CD4-positive, alpha-beta memory T cell (primary cell): ENCODE results near the gene LIPT2. TPM values are rescaled to one million over a fixed set of nuclear protein-coding genes. Genes with fewer than 3 reads are reported as not detected.
"Not testable (repeated sequence)": the region's sequence is repeated elsewhere in the genome, so short reads cannot be mapped to it uniquely, and the experiment has no call there.

Source experiments
- CTCF ChIA-PET: fragments of 350-600 bp; sonication (Branson Sonifier 250); formaldehyde crosslinking; loops from one replicate; lab custom pipeline; 2021; ENCODE audit warnings: inconsistent platforms; ENCODE audit not compliant: partially characterized antibody; lab: Charles Lee
- POLR2A ChIA-PET: fragments of 350-600 bp; sonication (Branson Sonifier 250); formaldehyde crosslinking; loops from one replicate; lab custom pipeline; 2021; ENCODE audit not compliant: partially characterized antibody; lab: Charles Lee
- DNase-seq, 5 donors: peaks; one replicate each; pipeline versions ENCODE4 v3.0.0 to v3.0.0-alpha.2; 2020 to 2022; ENCODE audit warnings: mixed read lengths in 1 of 5
- H3K27ac ChIP-seq: one replicate; pipeline ENCODE4 v1.7.0; 2013; ENCODE audit warnings: low read depth, low read length
- H3K27me3 ChIP-seq: 2 replicates; pipeline ENCODE4 v1.7.0; 2013; ENCODE audit warnings: mild to moderate bottlenecking, low read length, moderate library complexity; ENCODE audit not compliant: insufficient read depth
- H3K36me3 ChIP-seq: 2 replicates; pipeline ENCODE4 v1.7.0; 2013; ENCODE audit warnings: mild to moderate bottlenecking, low read length, moderate library complexity; ENCODE audit not compliant: insufficient read depth
- H3K4me1 ChIP-seq: 2 replicates; pipeline ENCODE4 v1.7.0; 2013; ENCODE audit warnings: mild to moderate bottlenecking, low read length, moderate library complexity; ENCODE audit not compliant: insufficient read depth
- H3K4me3 ChIP-seq, 2 donors: one replicate each; pipeline ENCODE4 v1.7.0; 2013; ENCODE audit warnings: low read length in 2 of 2, mild to moderate bottlenecking in 1 of 2
- H3K9me3 ChIP-seq, 2 donors: one replicate each; pipeline ENCODE4 v1.7.0; 2013; ENCODE audit warnings: low read length in 2 of 2, control low read depth in 1 of 2; ENCODE audit not compliant: control insufficient read depth in 1 of 2
- H3K27ac Mint-ChIP-seq, 7 donors: one replicate each; pipeline ENCODE4 v1.8.0; 2020 to 2021; ENCODE audit warnings: mixed read lengths in 7 of 7, mild to moderate bottlenecking in 6 of 7, inconsistent platforms in 3 of 7, moderate library complexity in 3 of 7
- H3K27me3 Mint-ChIP-seq, 2 donors: one replicate each; pipeline ENCODE4 v1.8.0; 2020 to 2021; ENCODE audit warnings: mixed read lengths in 2 of 2
- H3K36me3 Mint-ChIP-seq, 2 donors: one replicate each; pipeline ENCODE4 v1.8.0; 2020 to 2021; ENCODE audit warnings: mixed read lengths in 2 of 2, inconsistent platforms in 1 of 2, mild to moderate bottlenecking in 1 of 2
- H3K4me1 Mint-ChIP-seq, 4 donors: one replicate each; pipeline ENCODE4 v1.8.0; 2020 to 2021; ENCODE audit warnings: mixed read lengths in 4 of 4, mild to moderate bottlenecking in 1 of 4
- H3K4me3 Mint-ChIP-seq, 8 donors: one replicate each; pipeline ENCODE4 v1.8.0; 2020 to 2021; ENCODE audit warnings: mixed read lengths in 8 of 8, mild to moderate bottlenecking in 7 of 8, moderate library complexity in 6 of 8, inconsistent platforms in 3 of 8
- H3K9me3 Mint-ChIP-seq, 8 donors: one replicate each; pipeline ENCODE4 v1.8.0; 2020 to 2021; ENCODE audit warnings: mixed read lengths in 8 of 8, mild to moderate bottlenecking in 5 of 8, inconsistent platforms in 3 of 8, moderate library complexity in 1 of 8
- intact Hi-C: fragments of 100-400 bp; cut with micrococcal nuclease; formaldehyde crosslinking; loops from one replicate; pipeline ENCODE4 v1.15.1; 2023
- polyA plus RNA-seq, 2 donors: library from polyadenylated mRNA; unstranded; fragments of 300-500 nt; fragmentation: Illumina TruSeq; gene quantifications; one replicate each; pipeline ENCODE4 v1.2.3, GENCODE V29; 2021
- total RNA-seq, 2 experiments: library from RNA; stranded (reverse); gene quantifications; one replicate each; pipeline ENCODE4 v1.2.3, GENCODE V29; 2021

LIPT2 gene
- 10 to 100 TPM in 1 of 2 experiments, 1 to 10 TPM in 1; 8.0 to 15.5 TPM for total RNA-seq
- polyA plus RNA-seq: 10 to 100 TPM in 1 of 2 donors, 1 to 10 TPM in 1; 9.6 to 19.6 TPM

- Histone ChIP-seq H3K27ac (peak within 1 kb of the TSS; percentile 94), H3K4me1 (peaks cover 12% of the 10 kb centered on the region), H3K4me3 (peak within 1 kb of the TSS; percentile 39 to 84), H3K9me3 (no peaks in the 10 kb centered on the region), H3K27me3 (no peaks in the 10 kb centered on the region), H3K36me3 (no peaks in the 10 kb centered on the region)
- no peaks in the 10 kb centered on the region for H3K9me3 Mint-ChIP-seq
- H3K4me3 Mint-ChIP-seq: peak within 1 kb of the TSS; percentile 87 to 93 (median 88)
- peak; percentile 95 to 98 (median 97) for DNase-seq
- no peaks in the 10 kb centered on the region for H3K27me3 Mint-ChIP-seq
- H3K4me1 Mint-ChIP-seq: peaks cover 9 to 32% (median 20%) of the 10 kb centered on the region in 4 donors
- H3K36me3 Mint-ChIP-seq: peaks cover 2 to 13% of the 10 kb centered on the region in 2 donors
- ChIA-PET CTCF (interaction anchor here (0.9 to 2.1 kb wide), 8 partner anchors 9 to 247 kb away, joined by 3 to 9 read pairs (median 4); partner anchors contain the start of genes PGM2L1 and POLD3), POLR2A (interaction anchor here (0.6 to 2.5 kb wide), 26 partner anchors 9 to 1400 kb away, joined by 3 to 48 read pairs (median 4); partner anchors contain the start of genes C2CD3, FAM168A, PGM2L1 and POLD3)
- intact Hi-C loops: loop anchor here (1.0 to 5.0 kb wide), 7 partner anchors 95 to 1701 kb away; partner anchors contain the start of genes C2CD3, COA4, FCHSD2 and PAAF1
- H3K27ac Mint-ChIP-seq: peak within 1 kb of the TSS; percentile 73 to 96 (median 93)
Measured at GRCh38 chr11:74492974-74493790, at the start of gene LIPT2. LIPT2 (minus strand) TSS chr11:74493724; CDS start chr11:74493703, 21 bp downstream.

- Mint-ChIP-seq H3K4me3 (no peak overlapping the region), H3K27me3 (peaks cover 2 to 4% of the 10 kb centered on the region in 2 donors), H3K9me3 (peaks cover 0 to 52% (median 25%) of the 10 kb centered on the region in 8 donors), H3K4me1 (no peaks in the 10 kb centered on the region), H3K27ac (no peak overlapping the region), H3K36me3 (peaks cover 0 to 15% of the 10 kb centered on the region in 2 donors)
- H3K9me3 ChIP-seq: peaks cover 0 to 9% of the 10 kb centered on the region in 2 donors
- H3K36me3 ChIP-seq: no peaks in the 10 kb centered on the region
- H3K27ac ChIP-seq: no peak overlapping the region
- no peaks in the 10 kb centered on the region for H3K27me3 ChIP-seq
- intact Hi-C loops: no loop called here
- no peaks in the 10 kb centered on the region for H3K4me1 ChIP-seq
- ChIA-PET CTCF (no interaction called here), POLR2A (no interaction called here)
- DNase-seq: no peak
- H3K4me3 ChIP-seq: no peak overlapping the region
Measured at GRCh38 chr11:74541466-74541865, 47.9 kb upstream of the LIPT2 start.

DNA sequence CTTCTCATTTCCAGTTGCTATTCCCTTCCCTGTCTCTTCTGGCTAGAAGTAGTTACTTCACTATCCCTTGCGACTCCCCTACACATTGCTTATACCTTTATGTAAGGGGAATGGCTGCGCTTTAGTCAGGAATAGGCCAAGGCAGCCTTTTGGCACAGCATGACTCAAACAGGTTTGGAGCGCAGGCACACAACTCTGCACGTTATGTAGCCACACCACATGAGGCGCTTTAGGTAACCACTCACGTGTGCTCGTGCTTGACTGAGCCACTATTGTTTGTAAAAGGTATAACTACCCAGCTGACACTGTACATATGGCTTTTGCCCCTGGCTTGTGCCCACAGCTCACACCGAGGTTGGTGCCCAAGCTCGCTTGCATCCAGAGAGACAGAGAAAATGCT, 46.7 kb upstream of the LIPT2 start:
- no peaks in the 10 kb centered on the region for H3K27me3 ChIP-seq
- H3K27ac ChIP-seq: no peak overlapping the region
- Mint-ChIP-seq H3K4me1 (no peaks in the 10 kb centered on the region), H3K27ac (no peak overlapping the region), H3K27me3 (peaks cover 2% of the 10 kb centered on the region in 2 donors), H3K9me3 (peaks cover 0 to 52% (median 24%) of the 10 kb centered on the region in 8 donors), H3K36me3 (peaks cover 0 to 15% of the 10 kb centered on the region in 2 donors), H3K4me3 (no peak overlapping the region)
- intact Hi-C loops: no loop called here
- H3K9me3 ChIP-seq: peaks cover 0 to 9% of the 10 kb centered on the region in 2 donors
- H3K4me1 ChIP-seq: no peaks in the 10 kb centered on the region
- no peaks in the 10 kb centered on the region for H3K36me3 ChIP-seq
- ChIA-PET POLR2A (no interaction called here), CTCF (no interaction called here)
- no peak for DNase-seq
- H3K4me3 ChIP-seq: no peak overlapping the region

- ChIA-PET CTCF (no interaction called here), POLR2A (no interaction called here)
- DNase-seq: no peak
- no peaks in the 10 kb centered on the region for H3K4me1 ChIP-seq
- H3K9me3 ChIP-seq: peaks cover 0 to 4% of the 10 kb centered on the region in 2 donors
- Mint-ChIP-seq H3K27ac (no peak overlapping the region), H3K4me1 (peaks cover 0 to 3% (median 0%) of the 10 kb centered on the region in 4 donors), H3K9me3 (peaks cover 0 to 39% (median 12%) of the 10 kb centered on the region in 8 donors), H3K4me3 (no peak overlapping the region), H3K27me3 (peaks cover 2 to 6% of the 10 kb centered on the region in 2 donors), H3K36me3 (peaks cover 0 to 15% of the 10 kb centered on the region in 2 donors)
- H3K27me3 ChIP-seq: no peaks in the 10 kb centered on the region
- H3K27ac ChIP-seq: no peak overlapping the region
- H3K36me3 ChIP-seq: no peaks in the 10 kb centered on the region
- intact Hi-C loops: no loop called here
- H3K4me3 ChIP-seq: no peak overlapping the region
Measured at GRCh38 chr11:74538680-74539079, 45.2 kb upstream of the LIPT2 start.

GRCh38 chr11:74535371-74536160, 42.0 kb upstream of the LIPT2 start:
- Histone ChIP-seq H3K36me3 (no peaks in the 10 kb centered on the region), H3K9me3 (no peaks in the 10 kb centered on the region), H3K4me1 (no peaks in the 10 kb centered on the region), H3K27ac (no peak overlapping the region), H3K27me3 (no peaks in the 10 kb centered on the region), H3K4me3 (no peak overlapping the region)
- Mint-ChIP-seq H3K27ac (no peak overlapping the region), H3K4me3 (no peak overlapping the region), H3K27me3 (peaks cover 2 to 6% of the 10 kb centered on the region in 2 donors), H3K36me3 (peaks cover 0 to 15% of the 10 kb centered on the region in 2 donors), H3K9me3 (peaks cover 0 to 23% (median 13%) of the 10 kb centered on the region in 8 donors), H3K4me1 (peaks cover 0 to 3% (median 0%) of the 10 kb centered on the region in 4 donors)
- CTCF ChIA-PET: interaction anchor here (1.7 kb wide), 1 partner anchor 10 kb away, joined by 3 read pairs; no protein-coding TSS in a partner anchor
- no peak for DNase-seq
- intact Hi-C loops: no loop called here
- POLR2A ChIA-PET: no interaction called here

DNA sequence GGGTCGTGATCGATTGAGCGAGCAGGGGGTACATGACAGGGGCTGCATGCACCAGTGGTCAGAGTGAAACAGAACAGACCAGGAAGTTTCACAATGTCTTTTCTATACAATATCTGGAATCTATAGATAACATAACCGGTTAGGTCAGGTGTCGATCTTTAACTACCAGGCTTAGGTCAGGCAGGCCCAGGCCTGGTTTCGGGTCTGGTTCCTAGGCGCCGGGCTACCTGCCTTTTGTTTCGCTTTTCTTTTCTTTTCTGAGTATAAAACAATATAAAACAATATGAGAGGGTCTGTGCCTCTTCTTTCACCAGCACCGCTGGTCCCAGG, 41.4 kb upstream of the LIPT2 start:
- H3K4me3 Mint-ChIP-seq, intact Hi-C loops, POLR2A ChIA-PET: not testable (repeated sequence)

More for the DNA sequence above, 41.4 kb upstream of the LIPT2 start:
- H3K36me3 ChIP-seq, H3K27me3 ChIP-seq, CTCF ChIA-PET, DNase-seq, H3K27ac Mint-ChIP-seq, H3K4me1 ChIP-seq, H3K4me3 ChIP-seq, H3K9me3 ChIP-seq, H3K4me1 Mint-ChIP-seq, H3K27me3 Mint-ChIP-seq, H3K27ac ChIP-seq: not testable (repeated sequence)
- Mint-ChIP-seq H3K9me3 (peaks cover 0 to 23% (median 13%) of the 10 kb centered on the region in 8 donors), H3K36me3 (peaks cover 0 to 15% of the 10 kb centered on the region in 2 donors)
